Fibroblast of lung (primary cell): ENCODE data around the gene SCAPER. TPM values are rescaled to one million over a fixed set of nuclear protein-coding genes. Genes with fewer than 3 reads are reported as not detected.
A peak's percentile ranks its signal among the peaks of the same experiment; 100 is the strongest.

ENCODE experiments used
- DNase-seq, 2 donors: peaks; one replicate each; pipeline versions ENCODE4 v3.0.0 to v3.0.0-alpha.2; 2010; ENCODE audit warnings: low read depth in 2 of 2
- H2AFZ ChIP-seq: 2 replicates; pipeline ENCODE4 v1.5.1; 2012; ENCODE audit warnings: low read length, control low read depth, inconsistent platforms
- H3K27ac ChIP-seq: 2 replicates; pipeline ENCODE4 v1.5.1; 2011; ENCODE audit warnings: low read length, control low read depth; ENCODE audit not compliant: insufficient read depth
- H3K27me3 ChIP-seq: 2 replicates; pipeline ENCODE4 v1.5.1; 2011; ENCODE audit warnings: mild to moderate bottlenecking, low read length; ENCODE audit not compliant: control insufficient read depth, insufficient read depth
- H3K36me3 ChIP-seq: 2 replicates; pipeline ENCODE4 v1.5.1; 2011; ENCODE audit warnings: low read length; ENCODE audit not compliant: control insufficient read depth, insufficient read depth
- H3K4me1 ChIP-seq: 2 replicates; pipeline ENCODE4 v1.5.1; 2011; ENCODE audit warnings: low read length; ENCODE audit not compliant: control insufficient read depth, insufficient read depth; ENCODE audit errors: extremely low read depth
- H3K4me2 ChIP-seq: 2 replicates; pipeline ENCODE4 v1.5.1; 2011; ENCODE audit warnings: low read length, control low read depth; ENCODE audit not compliant: insufficient read depth; ENCODE audit errors: extremely low read depth
- H3K4me3 ChIP-seq, 4 experiments: fragments of 200-600 bp in 1 of 4; sonication (generic) in 1 of 4; replicated peaks in 1 of 4; 2 replicates each; pipeline ENCODE4 v1.5.1; 2011 to 2016; ENCODE audit warnings: low read length in 4 of 4, low read depth in 3 of 4, mild to moderate bottlenecking in 3 of 4, control low read depth in 2 of 4, inconsistent platforms in 1 of 4, mixed read lengths in 1 of 4; ENCODE audit not compliant: insufficient read depth in 1 of 4; ENCODE audit errors: control extremely low read depth in 1 of 4
- H3K79me2 ChIP-seq: 2 replicates; pipeline ENCODE4 v1.5.1; 2012; ENCODE audit warnings: mild to moderate bottlenecking, low read length, inconsistent platforms; ENCODE audit not compliant: control insufficient read depth, insufficient read depth
- H3K9ac ChIP-seq: 2 replicates; pipeline ENCODE4 v1.5.1; 2011; ENCODE audit warnings: mild to moderate bottlenecking, low read length, control low read depth; ENCODE audit not compliant: insufficient read depth
- H3K9me3 ChIP-seq: 2 replicates; pipeline ENCODE4 v1.5.1; 2012; ENCODE audit warnings: low read depth, low read length; ENCODE audit not compliant: control insufficient read depth, insufficient read depth
- H4K20me1 ChIP-seq: 2 replicates; pipeline ENCODE4 v1.5.1; 2011; ENCODE audit warnings: low read length; ENCODE audit not compliant: control insufficient read depth, insufficient read depth; ENCODE audit errors: extremely low read depth
- EZH2 ChIP-seq: IDR thresholded peaks from 2 replicates; pipeline ENCODE4 v1.5.1; 2012; ENCODE audit warnings: low read length, control low read depth, mild to moderate bottlenecking; ENCODE audit errors: missing control alignments
- polyA plus RNA-seq, 2 donors: library from polyadenylated mRNA; depleted of rRNA in 1 of 2; stranded (reverse) in 1 of 2; unstranded in 1 of 2; fragments of >200 nt; gene quantifications; 2 replicates each; pipeline ENCODE4 v1.2.1, GENCODE V29; 2011 to 2012; ENCODE audit warnings: missing spikeins in 1 of 2
- total RNA-seq: library from RNA; depleted of rRNA; stranded (reverse); fragments of >200 nt; gene quantifications from 2 replicates; pipeline ENCODE4 v1.2.1, GENCODE V29; 2014
- TF ChIP-seq, protein P1 (sequence below), 2 donors: IDR thresholded peaks in 1 of 2; conservative IDR thresholded peaks in 1 of 2; 1 replicate in 1 of 2; 2 replicates in 1 of 2; pipeline ENCODE4 v1.5.1; 2011 to 2012; ENCODE audit warnings: low read length in 2 of 2, control low read depth in 1 of 2, inconsistent platforms in 1 of 2, low read depth in 1 of 2, mild to moderate bottlenecking in 1 of 2

SCAPER gene
- total and polyA plus RNA-seq, 2 donors (not counting 1 experiment from before 2014, with no cell fraction given) = 2.3 to 9.1 TPM

GRCh38 chr15:76501726-76502125 is 403.4 kb downstream of the SCAPER start:
- peak in 1 of 2 donors; percentile 41 for DNase-seq
- TF ChIP-seq EZH2 = no peak
- TF ChIP-seq, protein P1, sequence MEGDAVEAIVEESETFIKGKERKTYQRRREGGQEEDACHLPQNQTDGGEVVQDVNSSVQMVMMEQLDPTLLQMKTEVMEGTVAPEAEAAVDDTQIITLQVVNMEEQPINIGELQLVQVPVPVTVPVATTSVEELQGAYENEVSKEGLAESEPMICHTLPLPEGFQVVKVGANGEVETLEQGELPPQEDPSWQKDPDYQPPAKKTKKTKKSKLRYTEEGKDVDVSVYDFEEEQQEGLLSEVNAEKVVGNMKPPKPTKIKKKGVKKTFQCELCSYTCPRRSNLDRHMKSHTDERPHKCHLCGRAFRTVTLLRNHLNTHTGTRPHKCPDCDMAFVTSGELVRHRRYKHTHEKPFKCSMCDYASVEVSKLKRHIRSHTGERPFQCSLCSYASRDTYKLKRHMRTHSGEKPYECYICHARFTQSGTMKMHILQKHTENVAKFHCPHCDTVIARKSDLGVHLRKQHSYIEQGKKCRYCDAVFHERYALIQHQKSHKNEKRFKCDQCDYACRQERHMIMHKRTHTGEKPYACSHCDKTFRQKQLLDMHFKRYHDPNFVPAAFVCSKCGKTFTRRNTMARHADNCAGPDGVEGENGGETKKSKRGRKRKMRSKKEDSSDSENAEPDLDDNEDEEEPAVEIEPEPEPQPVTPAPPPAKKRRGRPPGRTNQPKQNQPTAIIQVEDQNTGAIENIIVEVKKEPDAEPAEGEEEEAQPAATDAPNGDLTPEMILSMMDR (conservative IDR thresholded peaks at IDR 0.05 in 1 of 2, IDR thresholded peaks at IDR 0.05 in 1 of 2; ENCODE audit: low read depth in 1 of 2, low read length in 2 of 2) = no peak
- no peaks in the 10 kb centered on the region for H3K36me3 ChIP-seq

GRCh38 chr15:76501011-76501410 is 404.1 kb downstream of the SCAPER start:
- H3K9me3 ChIP-seq = no peaks in the 10 kb centered on the region
- no peaks in the 10 kb centered on the region for H3K79me2 ChIP-seq
- no peak overlapping the region for H2AFZ ChIP-seq
- no peak for DNase-seq
- H3K4me1 ChIP-seq = no peaks in the 10 kb centered on the region
- H3K9ac ChIP-seq = no peak overlapping the region
- no peaks in the 10 kb centered on the region for H3K36me3 ChIP-seq
- H3K27ac ChIP-seq = no peak overlapping the region
- H3K4me2 ChIP-seq = no peak overlapping the region
- no peak overlapping the region for H3K4me3 ChIP-seq
- TF ChIP-seq EZH2 = no peak
- TF ChIP-seq, protein P1 (conservative IDR thresholded peaks at IDR 0.05 in 1 of 2, IDR thresholded peaks at IDR 0.05 in 1 of 2; ENCODE audit: low read depth in 1 of 2, low read length in 2 of 2) = no peak
- H3K27me3 ChIP-seq = no peaks in the 10 kb centered on the region
- H4K20me1 ChIP-seq = no peaks in the 10 kb centered on the region

More at GRCh38 chr15:76501726-76502125, 403.4 kb downstream of the SCAPER start:
- no peaks in the 10 kb centered on the region for H3K27me3 ChIP-seq
- no peaks in the 10 kb centered on the region for H3K4me1 ChIP-seq
- H3K4me3 ChIP-seq = no peak overlapping the region
- H3K4me2 ChIP-seq = no peak overlapping the region
- no peaks in the 10 kb centered on the region for H4K20me1 ChIP-seq
- H3K9me3 ChIP-seq = no peaks in the 10 kb centered on the region
- H3K9ac ChIP-seq = no peak overlapping the region
- no peak overlapping the region for H3K27ac ChIP-seq
- no peaks in the 10 kb centered on the region for H3K79me2 ChIP-seq
- H2AFZ ChIP-seq = no peak overlapping the region

DNA sequence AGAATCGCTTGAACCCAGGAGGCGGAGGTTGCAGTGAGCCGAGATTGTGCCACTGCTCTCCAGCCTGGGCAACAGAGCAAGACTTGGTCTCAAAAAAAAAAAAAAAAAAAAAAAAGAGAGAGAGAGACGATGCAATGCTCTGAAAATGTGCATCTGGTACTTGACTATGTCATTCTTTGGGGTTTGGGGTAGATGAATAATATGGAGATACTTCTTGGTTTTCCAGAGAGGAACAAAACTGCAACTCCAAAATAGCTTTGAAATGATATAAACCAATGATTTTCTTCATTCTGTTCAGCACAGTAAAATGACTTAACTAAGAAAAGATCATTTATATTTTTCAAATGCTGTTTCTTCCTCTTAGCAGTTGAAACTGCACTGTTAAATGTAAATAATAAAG is 409.7 kb downstream of the SCAPER start:
- DNase-seq = peak in 1 of 2 donors; percentile 38
- TF ChIP-seq EZH2 = no peak
- TF ChIP-seq, protein P1 (conservative IDR thresholded peaks at IDR 0.05 in 1 of 2, IDR thresholded peaks at IDR 0.05 in 1 of 2; ENCODE audit: low read depth in 1 of 2, low read length in 2 of 2) = no peak

More for the DNA sequence above, 409.7 kb downstream of the SCAPER start:
- Histone ChIP-seq H3K9ac (no peak overlapping the region), H3K4me3 (no peak overlapping the region), H3K9me3 (no peaks in the 10 kb centered on the region), H4K20me1 (no peaks in the 10 kb centered on the region), H3K27me3 (no peaks in the 10 kb centered on the region), H2AFZ (no peak overlapping the region), H3K4me1 (no peaks in the 10 kb centered on the region), H3K4me2 (no peak overlapping the region), H3K36me3 (no peaks in the 10 kb centered on the region), H3K27ac (no peak overlapping the region), H3K79me2 (no peaks in the 10 kb centered on the region)
